GM12875 (cell line): ENCODE results near the gene EMID1.

Experiments used
- H3K4me3 ChIP-seq: one replicate; pipeline ENCODE4 v1.5.1; 2011; ENCODE audit warnings: low read depth, low read length, control low read depth
- CTCF ChIP-seq: IDR thresholded peaks from 2 replicates; pipeline ENCODE4 v1.5.1; 2011; ENCODE audit warnings: low read depth, mild to moderate bottlenecking, control low read depth, inconsistent platforms, low read length, moderate library complexity, borderline replicate concordance; ENCODE audit not compliant: insufficient read depth

EMID1 gene

DNA sequence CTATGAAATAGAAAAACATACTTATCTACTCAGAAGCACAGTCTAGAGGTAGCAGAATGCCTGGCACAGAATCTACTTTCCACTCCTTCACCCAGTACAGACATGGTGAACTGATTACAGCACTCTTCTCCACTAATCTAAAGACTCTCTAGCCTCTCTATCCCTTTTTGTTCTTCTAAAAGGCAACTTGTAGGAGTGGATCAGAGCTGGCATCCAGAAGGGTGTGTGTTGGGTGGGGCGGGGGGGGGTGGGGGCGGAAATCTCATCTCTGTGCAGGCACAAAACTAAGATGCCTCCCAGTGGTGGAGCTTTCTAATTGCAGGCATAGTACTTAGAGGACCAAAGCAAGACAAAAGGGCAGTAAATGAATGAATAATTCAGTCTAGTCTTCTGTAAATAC is 11.5 kb upstream of the EMID1 start:
- H3K4me3 ChIP-seq: no peak overlapping the region
- TF ChIP-seq CTCF: no peak

DNA sequence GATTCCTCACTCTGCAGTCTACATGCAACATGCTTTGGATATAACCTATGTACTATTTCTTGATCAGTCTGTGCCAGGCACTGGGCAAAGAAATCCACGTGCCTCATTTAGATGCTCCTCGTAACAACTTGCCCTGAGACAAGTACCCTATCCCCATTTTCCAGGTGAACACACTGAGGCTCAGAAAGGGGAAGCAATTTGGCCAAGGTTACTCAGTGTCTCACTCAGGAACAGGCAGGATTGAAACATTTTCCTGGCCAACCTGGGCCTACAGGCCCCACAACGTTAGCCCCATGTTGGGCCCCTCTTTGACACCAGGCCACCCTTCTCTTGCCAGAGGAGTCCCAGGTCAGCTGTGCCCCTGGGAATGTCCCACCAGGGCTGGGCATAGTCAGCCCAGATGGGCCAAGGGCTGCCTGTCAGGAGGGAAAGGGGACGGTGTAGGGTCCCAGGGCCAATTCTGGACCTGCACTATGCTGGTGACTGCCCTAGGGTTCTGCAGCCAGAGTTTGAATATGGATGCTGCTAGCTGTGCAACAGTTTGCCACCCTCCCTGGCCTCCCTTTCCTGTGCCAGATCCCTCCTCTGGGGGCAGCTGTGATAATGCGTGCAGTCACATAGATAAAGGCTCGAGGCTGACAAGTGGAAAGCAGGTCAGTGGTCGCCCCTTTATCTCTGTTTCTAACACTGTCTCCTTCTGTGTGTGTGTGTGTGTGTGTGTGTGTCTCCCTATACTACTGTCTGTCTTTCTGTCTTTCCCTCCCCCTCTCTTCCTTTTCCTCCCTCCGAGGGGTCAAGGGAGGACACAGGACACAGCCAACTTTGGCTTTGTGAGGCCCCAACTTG is 10.4 kb upstream of the EMID1 start:
- no peak for TF ChIP-seq CTCF
- no peak overlapping the region for H3K4me3 ChIP-seq

DNA sequence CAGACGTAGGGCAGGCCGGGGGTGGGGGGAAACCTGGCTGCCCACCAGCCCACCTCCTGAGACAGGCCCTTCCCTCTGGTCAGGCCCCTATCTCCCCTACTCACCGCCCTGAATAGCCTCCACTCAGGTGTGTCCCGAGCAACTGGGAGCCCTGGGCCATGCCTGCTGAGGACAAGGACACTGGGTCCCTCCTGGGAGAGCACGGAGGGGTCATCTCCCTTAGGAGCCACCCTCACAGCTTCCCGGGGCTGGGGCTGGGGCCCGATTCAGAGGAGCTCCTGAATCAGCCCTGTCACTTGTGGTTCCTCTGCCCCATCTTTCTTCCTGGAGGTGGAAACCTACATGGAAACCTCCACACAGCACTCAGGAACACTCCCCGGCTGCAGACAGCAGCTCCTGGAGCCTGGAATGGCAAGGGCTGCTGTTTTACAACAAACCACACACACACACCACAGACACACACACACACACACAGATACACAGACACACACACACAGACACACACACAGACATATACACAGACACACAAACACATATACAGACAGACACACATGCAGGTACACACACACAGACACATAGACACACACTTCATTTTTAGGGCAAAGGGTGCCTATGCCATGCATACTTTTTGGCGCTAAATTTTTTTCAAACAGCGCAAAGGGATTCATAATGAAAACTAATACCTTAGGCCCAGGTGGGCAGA is 9.6 kb upstream of the EMID1 start:
- no peak for TF ChIP-seq CTCF
- no peak overlapping the region for H3K4me3 ChIP-seq

GRCh38 chr22:29197096-29197495 is 8.6 kb upstream of the EMID1 start:
- TF ChIP-seq CTCF: no peak
- H3K4me3 ChIP-seq: no peak overlapping the region

DNA sequence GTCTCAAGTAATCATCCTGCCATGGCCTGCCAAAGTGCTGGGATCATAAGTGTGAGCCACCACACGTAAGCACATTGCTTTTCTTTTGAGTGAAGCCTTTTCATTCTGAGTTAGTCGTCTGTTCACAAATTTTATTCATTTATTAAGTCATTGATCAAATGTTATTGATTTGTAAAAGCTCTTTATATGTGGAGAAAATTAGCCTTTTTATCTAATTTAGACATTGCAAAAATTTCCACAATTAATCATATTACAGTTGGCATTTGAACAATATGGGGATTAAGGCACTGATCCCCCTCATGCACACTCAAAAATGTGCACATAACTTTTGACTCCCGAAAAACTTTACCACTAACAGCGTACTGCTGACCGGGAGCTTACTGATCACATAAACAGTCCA is 7.5 kb upstream of the EMID1 start:
- TF ChIP-seq CTCF: no peak
- H3K4me3 ChIP-seq: no peak overlapping the region

DNA sequence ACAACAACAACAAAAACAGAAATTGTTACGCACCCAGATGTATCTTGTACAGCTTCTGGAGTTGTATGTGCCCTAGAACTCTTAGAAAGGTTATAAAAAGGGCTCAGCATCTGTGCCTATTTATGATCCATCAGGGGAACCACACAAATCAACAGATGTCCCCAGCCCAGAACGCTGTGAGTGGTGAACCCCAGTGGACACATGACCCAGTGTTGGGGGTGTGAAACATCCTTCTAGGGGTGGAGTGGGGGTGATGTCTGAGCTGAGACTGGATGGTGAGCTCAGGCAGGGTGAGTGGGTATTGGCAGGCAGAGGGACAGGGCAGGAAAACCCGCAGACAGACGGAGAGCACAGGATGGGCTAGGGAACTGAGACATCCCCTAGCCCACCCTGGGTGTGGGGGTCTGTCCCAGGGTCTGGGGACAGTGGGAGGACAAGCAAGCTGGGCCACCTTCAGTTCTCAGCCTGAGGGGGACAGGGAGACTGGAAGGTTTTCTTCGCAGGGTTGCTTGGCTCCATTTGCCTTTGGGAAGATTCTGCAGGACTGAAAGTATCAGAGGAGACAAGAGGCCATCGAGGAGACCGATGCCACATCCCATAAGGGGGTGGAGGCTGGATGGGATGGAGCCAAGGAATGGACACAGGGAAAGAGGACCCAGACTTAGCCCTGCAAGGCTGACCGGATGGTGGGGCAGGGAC is 5.8 kb upstream of the EMID1 start:
- H3K4me3 ChIP-seq: no peak overlapping the region
- no peak for TF ChIP-seq CTCF

DNA sequence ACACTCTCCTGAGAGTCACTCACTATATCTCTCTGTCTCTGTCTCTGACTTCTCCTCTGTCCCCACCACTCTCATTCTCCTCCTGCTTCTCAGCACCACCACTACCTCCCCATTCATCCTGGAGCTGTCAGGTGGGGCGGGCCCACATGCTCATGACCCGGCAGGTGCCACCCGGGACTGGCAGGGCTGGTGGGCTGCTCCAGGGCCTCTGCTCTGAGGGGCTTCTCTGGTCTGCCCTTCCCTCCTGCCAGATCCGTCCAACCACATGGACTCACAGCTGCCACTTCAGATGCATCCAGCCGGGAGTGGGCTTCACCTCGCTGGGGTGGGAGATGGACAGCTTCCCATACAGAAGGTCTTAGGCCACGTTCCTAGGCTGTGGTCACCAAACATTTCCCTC is 4.8 kb upstream of the EMID1 start:
- no peak overlapping the region for H3K4me3 ChIP-seq
- no peak for TF ChIP-seq CTCF
